Measurements from ENCODE around the gene GRM5.

The GRM5 gene

GRCh38 chr11:88695689-88696414 is 369.9 kb downstream of the GRM5 start:
- DNase-seq = peak in 1 of 14 donors; percentile 2

DNA sequence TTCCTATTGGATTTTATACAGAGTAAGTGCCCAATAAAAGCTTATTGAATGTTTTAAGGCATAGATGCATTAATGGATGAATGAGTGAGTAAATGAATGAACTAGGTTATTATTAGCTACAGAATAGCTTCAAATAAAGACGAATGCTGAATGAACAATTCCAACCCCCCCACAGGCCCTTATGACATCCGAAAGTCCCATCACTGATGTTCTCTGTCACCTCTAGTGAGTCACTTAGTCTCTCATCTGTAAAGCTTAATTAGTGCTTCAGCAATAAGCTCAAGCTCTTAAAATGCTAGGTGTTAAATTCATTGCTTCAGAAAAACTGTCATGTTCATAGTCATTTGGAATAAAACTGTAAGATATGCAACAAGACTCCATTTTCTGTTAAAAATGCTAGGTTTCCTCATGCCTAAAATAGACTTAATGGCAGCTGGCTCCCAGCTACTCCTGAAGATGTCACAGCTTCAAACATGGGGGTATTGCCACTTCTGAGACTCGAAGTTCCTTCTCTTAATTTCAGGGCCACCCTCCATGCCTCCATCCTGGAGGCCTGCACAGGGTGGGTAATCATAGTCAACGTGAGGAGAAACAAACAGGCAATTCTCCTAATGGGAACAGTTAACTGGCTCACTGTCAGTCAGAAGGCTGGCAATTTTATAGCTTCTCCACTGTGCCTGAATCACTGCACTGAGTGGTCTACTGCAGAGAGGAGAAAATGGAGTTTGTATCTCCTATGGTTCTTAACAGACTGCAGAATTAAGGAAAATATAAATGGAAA is 373.3 kb downstream of the GRM5 start:
- no peak for DNase-seq

DNA sequence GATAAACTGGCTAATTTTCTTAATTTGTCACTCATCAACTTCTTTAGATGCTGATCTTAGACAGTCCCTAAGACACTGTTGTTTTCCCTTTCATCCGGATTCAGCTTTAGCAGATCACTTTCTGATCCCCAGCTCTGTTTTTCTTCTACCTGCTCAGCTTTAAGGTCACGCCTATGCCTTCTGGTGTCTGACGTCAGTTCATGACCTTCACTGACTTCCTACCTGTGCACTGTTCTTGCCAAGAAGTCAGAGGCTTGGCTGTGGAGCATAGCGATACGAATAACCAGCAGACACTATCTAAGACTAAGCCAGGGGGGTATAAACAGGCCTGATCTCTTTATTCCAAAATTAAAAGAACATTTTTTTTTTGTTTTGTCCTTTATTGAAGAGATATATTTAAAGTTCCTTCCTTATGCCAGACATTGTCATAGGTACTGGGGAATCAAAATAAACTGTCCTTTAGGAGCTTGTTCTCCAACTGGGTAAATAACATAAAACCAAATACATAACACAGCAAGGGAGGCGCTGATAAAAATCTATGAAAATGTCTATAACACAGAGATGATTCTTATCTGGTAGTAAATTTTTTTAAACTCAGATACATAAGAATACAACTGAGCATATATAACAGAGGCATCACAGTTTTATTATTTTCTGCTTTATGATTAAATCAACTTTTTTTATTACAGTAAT is 376.1 kb downstream of the GRM5 start:
- no peak for DNase-seq

GRCh38 chr11:88683024-88683423 is 382.8 kb downstream of the GRM5 start:
- no peak for DNase-seq

DNA sequence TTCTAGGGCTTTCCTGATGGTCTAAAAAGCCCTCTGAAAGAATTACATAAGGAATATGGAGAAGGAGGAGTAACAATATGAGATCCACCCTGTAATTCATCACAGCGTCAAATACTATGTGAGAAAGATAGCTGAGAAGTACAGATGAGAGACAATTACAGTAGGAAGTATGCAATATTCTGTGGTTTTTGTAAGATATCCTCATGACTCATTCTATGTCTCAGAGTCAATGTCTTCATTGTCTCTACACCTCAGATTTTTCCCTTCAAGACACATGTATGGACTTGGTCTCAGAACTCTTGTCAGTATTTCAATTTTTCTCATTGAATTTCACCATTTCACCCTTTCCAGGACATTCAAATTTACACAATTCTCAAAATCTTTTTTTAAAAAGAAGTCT is 385.0 kb downstream of the GRM5 start:
- no peak for DNase-seq

GRCh38 chr11:88666364-88666763 is 399.4 kb downstream of the GRM5 start:
- DNase-seq = no peak

- DNase-seq = no peak
Measured at GRCh38 chr11:88657076-88657738, 408.6 kb downstream of the GRM5 start.

DNA sequence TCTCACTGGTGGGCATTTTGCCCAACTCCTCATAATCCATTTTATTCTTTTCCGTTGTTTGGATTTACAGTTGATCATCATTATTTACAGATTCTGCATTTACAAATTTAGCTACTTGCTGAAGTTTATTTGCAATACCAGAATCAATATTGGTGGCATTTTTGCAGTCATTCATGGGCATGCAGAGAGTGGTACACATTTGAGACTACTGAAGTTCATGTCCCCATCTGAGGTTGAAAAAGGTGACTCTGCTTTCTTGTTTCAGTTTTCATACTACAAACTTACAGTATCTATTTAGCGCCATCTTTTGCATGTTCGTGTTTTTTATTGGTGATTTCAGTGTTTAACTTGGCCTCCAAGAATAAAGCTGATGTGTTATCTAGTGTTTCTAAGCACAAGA is 409.5 kb downstream of the GRM5 start:
- DNase-seq = no peak

GRCh38 chr11:88655656-88656055 is 410.1 kb downstream of the GRM5 start:
- no peak for DNase-seq

GRCh38 chr11:88655196-88655595 is 410.6 kb downstream of the GRM5 start:
- DNase-seq = no peak

- DNase-seq = no peak
Measured at GRCh38 chr11:88651556-88651955, 414.2 kb downstream of the GRM5 start.

DNA sequence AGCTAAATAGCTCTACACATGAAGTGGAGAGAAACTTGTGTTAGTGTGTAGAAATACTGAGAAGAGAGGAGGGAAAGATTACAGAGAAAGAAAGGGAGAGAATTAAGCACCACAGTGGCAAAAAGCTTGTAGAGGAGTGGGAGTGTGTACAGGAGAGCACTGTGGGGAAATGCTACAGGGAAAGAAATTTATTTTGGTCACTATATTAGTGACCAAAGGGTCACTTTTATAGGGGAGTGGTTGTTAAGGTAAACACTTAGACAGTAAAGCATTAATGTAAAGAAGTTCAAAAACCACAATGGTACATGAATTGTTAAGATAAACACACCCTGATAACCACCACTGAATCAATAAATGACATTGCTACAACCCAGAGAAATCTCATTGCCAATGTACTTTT is 421.1 kb downstream of the GRM5 start:
- no peak for DNase-seq

GRCh38 chr11:88632163-88632562 is 433.6 kb downstream of the GRM5 start:
- no peak for DNase-seq

DNA sequence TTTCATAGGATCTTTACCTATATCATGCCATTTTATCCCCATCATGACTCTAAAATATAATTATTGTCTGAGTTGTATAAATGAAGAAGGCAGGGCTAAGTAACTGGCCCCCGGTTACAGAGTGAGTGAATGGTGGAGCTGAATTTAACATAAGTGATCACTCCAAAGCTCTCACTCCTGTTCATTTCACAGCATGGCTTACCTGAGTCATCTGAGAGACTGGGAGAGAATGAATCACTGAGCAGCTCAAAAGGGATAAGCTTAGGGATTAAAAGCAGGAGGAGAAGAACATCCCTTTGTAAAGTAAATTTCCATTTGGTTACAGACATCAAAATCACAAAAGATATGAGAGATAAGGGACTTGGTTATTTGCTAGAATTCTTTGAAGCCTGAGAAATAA is 434.3 kb downstream of the GRM5 start:
- no peak for DNase-seq

DNA sequence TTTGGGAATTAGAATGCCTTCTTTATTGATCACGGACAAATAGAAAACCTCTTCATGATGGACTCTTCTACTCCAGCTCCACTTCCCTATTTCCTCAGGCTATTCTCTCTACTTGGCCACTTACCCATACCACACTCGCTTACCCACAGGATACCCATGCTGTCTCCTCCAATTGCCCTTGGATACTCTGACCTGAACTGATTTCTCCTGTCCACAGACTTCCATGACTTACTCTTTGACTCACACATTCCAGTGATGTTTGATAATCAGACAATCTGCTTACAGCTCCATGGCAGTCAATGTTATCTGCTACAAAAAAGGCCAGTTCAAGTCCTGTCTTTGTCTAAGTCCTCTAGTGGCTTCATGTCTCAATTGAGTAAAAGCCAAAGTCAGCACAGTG is 436.3 kb downstream of the GRM5 start:
- no peak for DNase-seq

GRCh38 chr11:88626216-88626615 is 439.6 kb downstream of the GRM5 start:
- no peak for DNase-seq

GRCh38 chr11:88623531-88623930 is 442.3 kb downstream of the GRM5 start:
- DNase-seq = no peak

DNA sequence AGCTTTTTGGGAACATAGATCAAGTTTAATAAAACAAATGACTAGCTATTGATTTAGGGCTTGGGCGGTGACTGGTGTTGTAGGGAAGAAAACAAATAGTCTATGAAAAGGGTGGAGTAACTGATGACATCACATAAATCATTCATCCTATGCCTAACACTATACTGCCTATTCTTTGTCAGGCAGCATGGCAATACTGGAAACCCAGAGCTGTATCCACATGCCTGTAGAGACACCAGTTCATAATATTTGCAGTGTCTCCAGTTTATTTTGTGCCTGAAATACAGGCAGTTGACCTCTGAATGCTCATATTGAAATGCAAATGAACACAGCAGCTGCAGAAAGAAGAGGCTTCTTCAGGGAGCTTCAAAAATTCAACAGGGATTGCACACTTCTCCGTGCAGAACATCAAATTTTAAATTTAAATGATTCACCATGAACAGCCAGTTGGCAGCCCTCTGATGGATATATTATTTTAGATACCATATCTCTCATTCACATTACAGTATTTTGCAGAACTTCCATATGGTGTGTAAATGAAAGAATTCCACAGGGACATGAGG is 445.1 kb downstream of the GRM5 start:
- no peak for DNase-seq

- DNase-seq = no peak
Measured at GRCh38 chr11:88619656-88620385, 446.0 kb downstream of the GRM5 start.

DNA sequence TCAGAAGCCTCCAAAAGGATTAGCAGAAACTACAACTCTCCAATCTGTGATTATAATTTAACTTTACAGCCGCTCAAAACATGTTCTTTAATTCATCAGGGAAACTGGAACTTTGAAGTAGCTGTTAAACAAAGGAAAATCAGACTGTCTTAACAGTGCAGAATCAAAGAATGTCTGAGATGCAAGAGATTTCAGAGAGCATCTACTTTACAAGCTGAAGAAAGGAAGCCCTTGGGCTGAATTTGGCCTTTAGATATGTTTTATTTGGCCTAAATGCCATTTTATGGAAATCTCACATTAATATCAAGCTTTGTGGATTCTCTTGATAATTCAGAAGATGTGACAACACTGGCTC is 446.7 kb downstream of the GRM5 start:
- no peak for DNase-seq

DNA sequence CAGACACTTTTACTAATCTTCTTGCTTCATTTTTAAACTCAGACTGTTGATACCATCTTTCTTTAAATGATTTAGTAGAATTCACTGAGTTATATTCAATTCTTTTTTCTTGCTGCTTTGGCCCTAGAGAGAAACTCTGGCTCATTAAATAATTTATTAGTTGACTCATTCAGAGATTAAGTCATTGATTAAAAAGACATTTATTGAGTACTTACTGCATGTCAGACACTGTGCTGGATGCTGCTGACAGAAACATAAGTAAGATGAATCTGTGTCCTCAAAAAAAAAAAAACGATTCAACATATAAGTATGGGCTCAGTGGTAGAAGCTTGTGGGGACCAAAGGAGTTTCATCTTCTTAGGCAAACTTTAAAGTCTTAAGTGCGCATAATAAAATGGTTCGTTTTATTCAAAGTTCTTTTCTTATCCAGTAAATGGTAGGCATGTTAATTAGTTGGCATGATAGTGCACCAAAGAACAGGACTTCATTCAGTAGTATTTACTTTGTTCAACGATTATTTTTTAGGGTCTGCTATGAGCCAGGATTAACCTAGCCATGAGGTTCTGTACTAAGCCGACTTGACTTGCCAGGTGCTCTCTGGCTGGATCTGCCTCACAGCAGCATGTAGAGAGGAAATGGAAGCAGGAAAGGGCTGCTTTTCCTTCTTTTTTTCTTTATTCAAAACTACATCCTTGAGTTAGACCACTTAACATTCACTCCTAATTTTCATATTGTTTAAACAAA is 447.3 kb downstream of the GRM5 start:
- no peak for DNase-seq

All from C1 segment of cervical spinal cord (tissue), 14 donors.